ENCODE data around the gene FAM107A.

FAM107A gene

GRCh38 chr3:58594117-58594516 lies 16.9 kb upstream of the FAM107A start:
- no peak for DNase-seq (ENCODE audit: low read depth)
- TF ChIP-seq CTCF (conservative IDR thresholded peaks at IDR 0.05; ENCODE audit: low read depth, low read length): no peak

GRCh38 chr3:58591517-58592510 lies 14.6 kb upstream of the FAM107A start:
- no peak overlapping the region for H3K4me3 ChIP-seq (ENCODE audit: low read length)
- no peak for TF ChIP-seq CTCF (conservative IDR thresholded peaks at IDR 0.05; ENCODE audit: low read depth, low read length)
- no peak for DNase-seq (ENCODE audit: low read depth)

More at GRCh38 chr3:58594117-58594516, 16.9 kb upstream of the FAM107A start:
- H3K4me3 ChIP-seq (ENCODE audit: low read length): no peak overlapping the region

- no peak for DNase-seq (ENCODE audit: low read depth)
Observed at GRCh38 chr3:58588030-58588614, 10.9 kb upstream of the FAM107A start.

GRCh38 chr3:58586776-58587192 lies 9.6 kb upstream of the FAM107A start:
- no peak for TF ChIP-seq CTCF (conservative IDR thresholded peaks at IDR 0.05; ENCODE audit: low read depth, low read length)
- no peak for DNase-seq (ENCODE audit: low read depth)
- no peak overlapping the region for H3K4me3 ChIP-seq (ENCODE audit: low read length)

More at GRCh38 chr3:58588030-58588614, 10.9 kb upstream of the FAM107A start:
- no peak for TF ChIP-seq CTCF (conservative IDR thresholded peaks at IDR 0.05; ENCODE audit: low read depth, low read length)
- no peak overlapping the region for H3K4me3 ChIP-seq (ENCODE audit: low read length)

GRCh38 chr3:58585994-58586393 lies 8.8 kb upstream of the FAM107A start:
- TF ChIP-seq CTCF (conservative IDR thresholded peaks at IDR 0.05; ENCODE audit: low read depth, low read length): no peak
- no peak overlapping the region for H3K4me3 ChIP-seq (ENCODE audit: low read length)
- no peak for DNase-seq (ENCODE audit: low read depth)

- TF ChIP-seq CTCF (conservative IDR thresholded peaks at IDR 0.05; ENCODE audit: low read depth, low read length): peak; percentile 70
- peak overlapping the region; percentile 59 for H3K4me3 ChIP-seq (ENCODE audit: low read length)
- no peak for DNase-seq (ENCODE audit: low read depth)
Observed at GRCh38 chr3:58585005-58585786, 8.0 kb upstream of the FAM107A start.
